ENCODE data around the gene NEO1. TPM values are rescaled to one million over a fixed set of nuclear protein-coding genes. Genes with fewer than 3 reads are reported as not detected.

The NEO1 gene
- polyA plus RNA-seq, 1 donor from 2014 or later = 57.0 TPM

GRCh38 chr15:73338606-73339374, 286.5 kb downstream of the NEO1 start:
- Histone ChIP-seq H2AFZ (ENCODE audit: low read depth, low read length) (no peak overlapping the region), H3K9ac (ENCODE audit: low read length) (no peak overlapping the region), H3K9me2 (ENCODE audit: insufficient read depth, low read length) (no peaks in the 10 kb centered on the region), H3K4me3 (ENCODE audit: low read length) (no peak overlapping the region), H3K9me3 (ENCODE audit: low read length) (no peaks in the 10 kb centered on the region), H3F3A (ENCODE audit: insufficient read depth, low read length, poor library complexity, severe bottlenecking) (no peaks in the 10 kb centered on the region), H4K20me1 (ENCODE audit: insufficient read depth) (no peaks in the 10 kb centered on the region), H3K36me3 (ENCODE audit: insufficient read depth, low read length) (peaks cover 6% of the 10 kb centered on the region), H3K4me2 (ENCODE audit: low read length) (no peak overlapping the region), H3K27me3 (ENCODE audit: insufficient read depth, low read depth, low read length) (no peaks in the 10 kb centered on the region), H3K27ac (ENCODE audit: low read length) (no peak overlapping the region), H3K79me2 (replicated peaks; ENCODE audit: insufficient read depth, low read length) (no peaks in the 10 kb centered on the region)
- TF ChIP-seq MXI1 (conservative IDR thresholded peaks at IDR 0.05; ENCODE audit: poor library complexity, severe bottlenecking) (no peak), EP300 (conservative IDR thresholded peaks at IDR 0.05; ENCODE audit: poor library complexity, severe bottlenecking) (no peak)

- no peak overlapping the region for H2AFZ ChIP-seq (ENCODE audit: low read depth, low read length)
- H3K9ac ChIP-seq (ENCODE audit: low read length) = no peak overlapping the region
- no peak overlapping the region for H3K4me3 ChIP-seq (ENCODE audit: low read length)
- no peak overlapping the region for H3K27ac ChIP-seq (ENCODE audit: low read length)
- H3K4me2 ChIP-seq (ENCODE audit: low read length) = no peak overlapping the region
- TF ChIP-seq CTCF (IDR thresholded peaks at IDR 0.05; ENCODE audit: poor library complexity, severe bottlenecking) (no peak), REST (IDR thresholded peaks at IDR 0.05; ENCODE audit: borderline replicate concordance) (no peak), RAD21 (conservative IDR thresholded peaks at IDR 0.05) (no peak), POLR2AphosphoS5 (IDR thresholded peaks at IDR 0.05) (no peak), SMC3 (conservative IDR thresholded peaks at IDR 0.05; ENCODE audit: poor library complexity) (no peak), EZH2 (IDR thresholded peaks at IDR 0.05; ENCODE audit: borderline replicate concordance, insufficient read depth, low read length, poor library complexity, severe bottlenecking) (no peak), MXI1 (conservative IDR thresholded peaks at IDR 0.05; ENCODE audit: poor library complexity, severe bottlenecking) (no peak), EP300 (conservative IDR thresholded peaks at IDR 0.05; ENCODE audit: poor library complexity, severe bottlenecking) (no peak), TAF1 (IDR thresholded peaks at IDR 0.05; ENCODE audit: low read depth) (no peak)
- H3K27me3 ChIP-seq (ENCODE audit: insufficient read depth, low read depth, low read length) = no peaks in the 10 kb centered on the region
- H3K9me3 ChIP-seq (ENCODE audit: low read length) = no peaks in the 10 kb centered on the region
- no peaks in the 10 kb centered on the region for H3K79me2 ChIP-seq (replicated peaks; ENCODE audit: insufficient read depth, low read length)
- H3K9me2 ChIP-seq (ENCODE audit: insufficient read depth, low read length) = no peaks in the 10 kb centered on the region
- peaks cover 6% of the 10 kb centered on the region for H3K36me3 ChIP-seq (ENCODE audit: insufficient read depth, low read length)
- H4K20me1 ChIP-seq (ENCODE audit: insufficient read depth) = no peaks in the 10 kb centered on the region
- no peaks in the 10 kb centered on the region for H3F3A ChIP-seq (ENCODE audit: insufficient read depth, low read length, poor library complexity, severe bottlenecking)
Observed at GRCh38 chr15:73340502-73341192, 288.4 kb downstream of the NEO1 start.

Measured in neural cell (in vitro differentiated cells).